Esophagus (tissue), 2 donors: ENCODE results near the gene PCTP. TPM values are rescaled to one million over a fixed set of nuclear protein-coding genes. Genes with fewer than 3 reads are reported as not detected.

Source experiments
- H3K27ac ChIP-seq, 2 donors: one replicate each; pipeline ENCODE4 v1.5.1; 2013; ENCODE audit warnings: low read depth in 2 of 2, mild to moderate bottlenecking in 2 of 2, inconsistent platforms in 1 of 2, low read length in 1 of 2, moderate library complexity in 1 of 2
- H3K27me3 ChIP-seq, 2 donors: one replicate each; pipeline ENCODE4 v1.6.1; 2013; ENCODE audit warnings: low read length in 2 of 2, control low read depth in 1 of 2, mild to moderate bottlenecking in 1 of 2; ENCODE audit not compliant: insufficient read depth in 2 of 2, control insufficient read depth in 1 of 2
- H3K36me3 ChIP-seq, 2 donors: one replicate each; pipeline ENCODE4 v1.6.1; 2013; ENCODE audit warnings: low read length in 1 of 2; ENCODE audit not compliant: control insufficient read depth in 2 of 2, insufficient read depth in 2 of 2
- H3K4me1 ChIP-seq, 2 donors: one replicate each; pipeline ENCODE4 v1.6.1; 2013; ENCODE audit warnings: low read length in 1 of 2; ENCODE audit not compliant: control insufficient read depth in 2 of 2, insufficient read depth in 2 of 2
- H3K4me3 ChIP-seq, 2 donors: one replicate each; pipeline ENCODE4 v1.5.1; 2013; ENCODE audit warnings: low read length in 2 of 2, mild to moderate bottlenecking in 2 of 2, low read depth in 1 of 2, moderate library complexity in 1 of 2
- H3K9me3 ChIP-seq, 2 donors: one replicate each; pipeline ENCODE4 v1.6.1; 2013; ENCODE audit warnings: mild to moderate bottlenecking in 2 of 2, low read depth in 1 of 2, low read length in 1 of 2, moderate library complexity in 1 of 2; ENCODE audit not compliant: control insufficient read depth in 2 of 2, insufficient read depth in 1 of 2
- WGBS, 2 donors: extraction: QIAGEN DNeasy Blood & Tissue Kit; methylation state at CpG; one replicate each; pipeline ENCODE4 v1.1.7; 2013; 5-methylcytosine and 5-hydroxymethylcytosine counted together
- polyA plus RNA-seq, 2 donors: library from polyadenylated mRNA; stranded (reverse); fragments of 200-250 nt; gene quantifications; one replicate each; pipeline ENCODE4 v1.2.3, GENCODE V29; 2013
- donor health status: healthy with polysubstance abuse.
- donor health status: Bipolar disorder and iron deficiency.

PCTP gene
- polyA plus RNA-seq, 2 donors: 6.4 to 8.7 TPM

- no peak overlapping the region for H3K27ac ChIP-seq
- H3K9me3 ChIP-seq: no peaks in the 10 kb centered on the region
- H3K27me3 ChIP-seq: no peaks in the 10 kb centered on the region
- no peaks in the 10 kb centered on the region for H3K36me3 ChIP-seq
- H3K4me3 ChIP-seq: no peak overlapping the region
- H3K4me1 ChIP-seq: no peaks in the 10 kb centered on the region
- 38 to 44% methylated on average over 2 of the region's 2 CpGs for WGBS, 2 donors
These were observed 74.4 kb downstream of the PCTP start for GRCh38 chr17:55825213-55825612.

Other genes starting within 250 kb of the PCTP start
- not detected for gene SMIM36, start 239.6 kb upstream of the PCTP start, polyA plus RNA-seq
- 1 to 10 TPM; 1.6 to 4.8 TPM for gene TMEM100, start 28.2 kb upstream of the PCTP start, polyA plus RNA-seq